ENCODE measurements around the gene PWP2.
"Not testable (repeated sequence)": the region's sequence is repeated elsewhere in the genome, so short reads cannot be mapped to it uniquely, and the experiment has no call there.

DNA sequence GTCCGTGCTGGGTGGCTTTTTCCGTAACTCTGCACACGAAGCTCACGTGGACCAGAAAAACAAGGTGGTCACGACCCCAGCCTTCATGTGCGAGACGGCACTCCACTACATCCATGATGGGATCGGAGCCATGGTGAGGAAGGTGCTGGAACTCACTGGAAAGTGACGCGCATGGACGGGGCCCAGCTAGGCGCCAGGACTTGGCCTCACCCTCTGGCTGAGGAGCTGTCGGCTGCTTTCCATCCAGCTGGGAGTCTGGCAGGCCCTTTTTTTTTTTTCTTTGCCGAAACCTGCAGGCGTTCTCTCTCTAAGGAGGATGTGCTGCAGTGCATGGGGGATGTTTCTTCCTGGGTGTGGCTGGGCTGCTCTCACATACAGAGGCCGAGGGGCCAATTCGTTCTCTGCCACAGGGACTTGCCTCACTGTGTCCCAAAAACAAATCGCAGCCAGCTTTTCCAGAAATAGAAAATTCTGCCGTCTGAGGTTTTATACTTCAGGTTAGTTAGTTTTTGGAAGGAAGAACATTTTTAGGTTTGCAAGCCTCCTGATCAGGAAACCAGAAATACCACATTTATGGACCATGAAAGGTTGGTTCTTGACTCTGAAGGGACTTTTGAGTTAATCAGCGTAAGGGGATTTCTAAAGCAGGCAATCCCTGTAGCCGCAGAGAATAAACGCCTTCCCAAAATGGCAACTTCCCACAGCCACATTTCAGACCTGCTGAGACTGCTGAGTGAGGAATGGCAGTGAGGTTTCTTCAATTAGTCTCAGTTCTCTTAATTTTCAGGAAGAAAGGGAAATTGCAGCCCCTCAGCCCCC is 37.8 kb downstream of the PWP2 start:
- TF ChIP-seq POLR2AphosphoS5 (IDR thresholded peaks at IDR 0.05); POLR2A (IDR thresholded peaks at IDR 0.05; ENCODE audit: low read depth); EP300 (IDR thresholded peaks at IDR 0.05): not testable (repeated sequence)
- TF ChIP-seq, protein P1, sequence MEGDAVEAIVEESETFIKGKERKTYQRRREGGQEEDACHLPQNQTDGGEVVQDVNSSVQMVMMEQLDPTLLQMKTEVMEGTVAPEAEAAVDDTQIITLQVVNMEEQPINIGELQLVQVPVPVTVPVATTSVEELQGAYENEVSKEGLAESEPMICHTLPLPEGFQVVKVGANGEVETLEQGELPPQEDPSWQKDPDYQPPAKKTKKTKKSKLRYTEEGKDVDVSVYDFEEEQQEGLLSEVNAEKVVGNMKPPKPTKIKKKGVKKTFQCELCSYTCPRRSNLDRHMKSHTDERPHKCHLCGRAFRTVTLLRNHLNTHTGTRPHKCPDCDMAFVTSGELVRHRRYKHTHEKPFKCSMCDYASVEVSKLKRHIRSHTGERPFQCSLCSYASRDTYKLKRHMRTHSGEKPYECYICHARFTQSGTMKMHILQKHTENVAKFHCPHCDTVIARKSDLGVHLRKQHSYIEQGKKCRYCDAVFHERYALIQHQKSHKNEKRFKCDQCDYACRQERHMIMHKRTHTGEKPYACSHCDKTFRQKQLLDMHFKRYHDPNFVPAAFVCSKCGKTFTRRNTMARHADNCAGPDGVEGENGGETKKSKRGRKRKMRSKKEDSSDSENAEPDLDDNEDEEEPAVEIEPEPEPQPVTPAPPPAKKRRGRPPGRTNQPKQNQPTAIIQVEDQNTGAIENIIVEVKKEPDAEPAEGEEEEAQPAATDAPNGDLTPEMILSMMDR (IDR thresholded peaks at IDR 0.05), result not testable (repeated sequence)

Data from esophagus muscularis mucosa (tissue), 4 donors.